Ecto neural progenitor cell (in vitro differentiated cells): ENCODE data around the gene SLC33A1.

Source experiments
- DNase-seq: peaks from one replicate; pipeline ENCODE4 v3.0.0-alpha.2; 2018; ENCODE audit warnings: low spot score

Gene SLC33A1

DNA sequence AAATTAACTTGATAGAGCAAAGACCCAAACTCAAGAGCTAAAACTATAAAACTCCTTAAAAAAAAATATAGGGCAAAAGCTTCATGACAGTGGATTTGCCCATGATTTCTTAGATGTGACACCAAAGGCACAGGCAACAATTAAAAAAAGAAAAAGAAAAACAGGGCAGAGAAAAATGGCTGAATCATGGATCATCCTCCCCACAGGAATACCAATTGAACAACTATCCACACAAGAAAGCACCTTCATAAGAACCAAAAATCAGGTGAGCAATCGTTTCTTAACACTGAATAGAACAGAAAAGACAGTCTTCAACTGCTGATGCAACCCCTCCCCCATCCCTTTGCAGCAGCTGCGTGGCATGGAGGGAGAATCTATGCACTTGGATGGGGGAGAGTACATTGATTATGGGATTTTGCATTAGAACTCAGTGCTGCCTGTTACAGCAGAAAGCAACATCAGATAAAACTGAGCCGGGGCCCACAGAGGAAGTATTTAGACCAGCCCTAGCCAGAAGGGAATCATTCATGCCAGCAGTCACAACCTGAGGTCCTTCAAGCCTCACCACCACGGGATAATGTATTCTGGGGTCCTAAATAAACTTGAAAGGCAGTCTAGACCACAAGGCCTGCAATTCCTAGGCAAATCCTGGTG is 63.8 kb downstream of the SLC33A1 start:
- DNase-seq, result no peak

DNA sequence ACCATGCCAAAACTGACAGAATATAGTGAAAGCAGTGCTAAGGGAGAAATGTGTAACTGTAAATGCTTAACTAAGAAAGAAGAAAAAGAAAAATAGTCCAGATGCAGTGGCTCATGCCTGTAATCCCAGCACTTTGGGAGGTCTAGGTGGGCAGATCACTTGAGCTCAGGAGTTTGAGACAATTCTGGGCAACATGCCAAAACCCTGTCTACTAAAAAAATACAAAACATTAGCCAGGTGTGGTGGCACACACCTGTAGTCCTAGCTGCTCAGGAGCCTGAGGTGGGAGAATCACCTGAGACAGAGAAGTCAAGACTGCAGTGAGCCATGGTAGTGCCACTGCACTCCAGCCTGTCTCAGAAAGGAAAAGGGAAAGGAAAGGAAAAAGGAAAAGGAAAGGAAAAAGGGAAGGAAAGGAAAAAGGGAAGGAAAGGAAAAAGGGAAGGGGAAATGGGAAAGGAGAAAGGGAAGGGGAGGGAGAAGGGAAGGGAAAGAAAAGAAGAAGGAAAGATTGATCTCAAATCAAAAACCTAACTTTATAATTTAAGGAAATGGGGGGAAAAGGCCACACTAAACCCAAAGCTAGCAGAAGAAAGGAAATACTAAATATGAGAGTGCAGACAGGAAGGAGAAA is 68.4 kb downstream of the SLC33A1 start:
- no peak for DNase-seq

DNA sequence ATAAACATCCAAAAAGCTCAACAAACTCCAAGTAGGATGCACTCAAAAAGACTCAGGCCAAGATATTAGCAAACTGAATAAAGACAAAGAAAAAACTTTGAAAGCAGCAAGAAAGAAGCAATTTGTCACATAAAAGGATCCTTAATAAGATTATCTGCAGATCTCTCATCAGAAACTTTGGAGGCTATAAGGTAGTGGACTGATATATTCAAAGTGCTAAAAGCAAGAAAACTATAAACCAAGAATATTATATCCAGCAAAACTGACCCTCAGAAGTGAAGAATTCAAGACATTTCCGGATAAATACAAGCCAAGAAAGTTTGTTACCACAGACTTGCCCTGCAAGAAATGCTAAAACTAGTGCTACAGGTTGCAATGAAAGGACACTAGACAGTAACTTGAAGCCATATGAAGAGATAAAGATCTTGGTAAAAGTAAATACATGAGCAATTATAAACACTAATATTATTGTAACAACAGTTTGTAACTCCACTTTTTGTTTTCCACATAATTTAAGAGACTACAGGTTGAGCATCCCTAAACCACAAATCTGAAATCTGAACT is 71.8 kb downstream of the SLC33A1 start:
- DNase-seq, result no peak

DNA sequence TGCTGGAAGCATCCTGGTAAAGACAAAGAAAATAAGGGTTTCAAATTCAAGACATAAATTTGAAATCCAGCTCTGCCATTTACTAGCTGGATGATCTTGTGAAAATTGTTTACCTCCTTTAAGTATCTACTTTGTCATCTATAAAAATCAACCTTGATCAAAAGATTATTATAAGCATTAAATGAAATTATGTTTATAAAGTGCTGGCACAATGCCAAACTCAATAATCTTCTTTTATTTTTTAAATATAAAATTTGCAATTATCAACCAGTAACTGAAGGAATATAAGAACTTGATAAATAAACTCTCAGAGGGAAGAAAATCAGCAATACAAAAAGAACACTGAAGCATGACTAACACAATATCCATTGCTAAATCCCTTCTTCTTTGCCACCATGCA is 73.9 kb downstream of the SLC33A1 start:
- no peak for DNase-seq

DNA sequence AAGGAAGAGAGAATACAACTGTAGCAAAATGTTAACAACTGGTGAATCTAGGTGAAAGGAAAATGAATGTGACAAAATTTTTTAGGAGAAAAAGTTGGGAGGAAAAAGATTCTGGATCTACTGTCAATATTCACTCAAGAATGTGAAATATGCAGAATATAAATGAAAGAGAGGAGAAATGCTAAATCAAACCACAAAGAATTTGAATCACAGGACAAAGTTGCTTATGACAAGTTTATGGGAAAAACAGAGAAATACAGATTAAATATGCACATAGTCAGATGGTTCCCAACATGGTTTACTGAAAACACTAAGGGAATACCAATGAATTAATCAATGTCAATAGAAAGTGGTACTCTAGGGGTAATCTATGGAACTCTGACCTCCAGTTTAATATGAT is 75.8 kb downstream of the SLC33A1 start:
- no peak for DNase-seq

DNA sequence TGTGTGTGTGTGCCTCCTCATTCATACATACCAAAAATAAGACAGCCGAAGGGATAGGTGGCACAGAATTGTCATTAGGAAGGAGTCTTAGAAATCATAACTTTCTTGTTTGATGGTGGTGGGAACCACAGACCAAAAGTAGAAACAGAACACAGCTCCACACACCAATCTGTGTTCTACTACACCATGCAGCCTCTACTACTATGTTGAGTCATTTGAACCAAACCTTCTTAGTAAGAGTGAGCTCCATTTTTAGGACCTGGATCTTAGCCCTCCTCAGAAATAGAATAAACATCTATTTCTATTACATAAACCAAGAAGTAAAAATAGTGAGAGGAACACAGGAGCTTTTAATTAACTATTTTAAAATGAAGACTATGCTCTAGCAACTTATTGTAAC is 81.4 kb downstream of the SLC33A1 start:
- no peak for DNase-seq

DNA sequence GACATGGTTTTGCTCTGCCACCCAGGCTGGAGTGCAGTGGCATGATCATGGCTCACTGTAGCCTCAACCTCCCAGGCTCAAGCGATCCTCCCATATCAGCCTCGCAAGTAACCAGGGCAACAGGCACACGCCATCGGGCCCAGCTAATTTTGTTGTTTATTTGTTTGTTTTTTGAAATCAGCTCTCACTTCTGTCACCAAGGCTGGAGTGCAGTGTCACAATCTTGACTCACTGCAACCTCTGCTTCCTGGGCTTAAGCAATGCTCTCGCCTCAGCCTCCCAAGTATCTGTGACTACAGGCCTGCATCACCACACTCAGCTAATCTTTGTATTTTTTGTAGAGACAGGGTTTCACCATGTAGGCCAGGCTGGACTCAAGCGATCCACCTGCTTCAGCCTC is 83.1 kb downstream of the SLC33A1 start:
- DNase-seq, result no peak
